ENCODE results near the gene LGALS7. TPM values are rescaled to one million over a fixed set of nuclear protein-coding genes. Genes with fewer than 3 reads are reported as not detected.
A peak's percentile ranks its signal among the peaks of the same experiment; 100 is the strongest.

The LGALS7 gene
- total and polyA plus RNA-seq, 2 of the 13 experiments (the other 11 are each of a cell fraction or from before 2014, with no cell fraction given) = 0.73 TPM; not detected in 1

GRCh38 chr19:38759590-38760003 is 13.7 kb downstream of the LGALS7 start (continued):
- TF ChIP-seq STAG1 (CRISPR knock-in tag; IDR thresholded peaks at IDR 0.05) = peak; percentile 17; the same call in 1 of the 2 replicates
- no peak for TF ChIP-seq TCF12 (IDR thresholded peaks at IDR 0.05)
- no peak; the same call in 1 of the 2 replicates for TF ChIP-seq TCF12 (CRISPR knock-in tag; IDR thresholded peaks at IDR 0.05)
- TF ChIP-seq TAF1 (CRISPR knock-in tag; IDR thresholded peaks at IDR 0.05) = peak; percentile 19; the same call in 1 of the 2 replicates
- no peak for TF ChIP-seq ZNF138 (CRISPR knock-in tag; IDR thresholded peaks at IDR 0.05; ENCODE audit: low read depth)
- peak; percentile 68; the same call in 1 of the 2 replicates for TF ChIP-seq TOPORS (CRISPR knock-in tag; IDR thresholded peaks at IDR 0.05)
- TF ChIP-seq, protein P1, sequence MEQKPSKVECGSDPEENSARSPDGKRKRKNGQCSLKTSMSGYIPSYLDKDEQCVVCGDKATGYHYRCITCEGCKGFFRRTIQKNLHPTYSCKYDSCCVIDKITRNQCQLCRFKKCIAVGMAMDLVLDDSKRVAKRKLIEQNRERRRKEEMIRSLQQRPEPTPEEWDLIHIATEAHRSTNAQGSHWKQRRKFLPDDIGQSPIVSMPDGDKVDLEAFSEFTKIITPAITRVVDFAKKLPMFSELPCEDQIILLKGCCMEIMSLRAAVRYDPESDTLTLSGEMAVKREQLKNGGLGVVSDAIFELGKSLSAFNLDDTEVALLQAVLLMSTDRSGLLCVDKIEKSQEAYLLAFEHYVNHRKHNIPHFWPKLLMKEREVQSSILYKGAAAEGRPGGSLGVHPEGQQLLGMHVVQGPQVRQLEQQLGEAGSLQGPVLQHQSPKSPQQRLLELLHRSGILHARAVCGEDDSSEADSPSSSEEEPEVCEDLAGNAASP (CRISPR knock-in tag; IDR thresholded peaks at IDR 0.05; ENCODE audit: borderline replicate concordance) = peak; percentile 93; the same call in 1 of the 2 replicates
- TF ChIP-seq ZNF12 (CRISPR knock-in tag; IDR thresholded peaks at IDR 0.05) = peak; percentile 76
- TF ChIP-seq MBNL3 (CRISPR knock-in tag; conservative IDR thresholded peaks at IDR 0.05) = no peak
- TF ChIP-seq TEAD3 (CRISPR knock-in tag; optimal IDR thresholded peaks at IDR 0.05; ENCODE audit: borderline replicate concordance) = peak; percentile 69
- no peak for TF ChIP-seq FOXA1 (IDR thresholded peaks at IDR 0.05)
- TF ChIP-seq FOXA1 (CRISPR knock-in tag; IDR thresholded peaks at IDR 0.05) = peak; percentile 65; the same call in 1 of the 2 replicates
- no peak for TF ChIP-seq ZNF234 (CRISPR knock-in tag; conservative IDR thresholded peaks at IDR 0.05)
- no peak for TF ChIP-seq LRRFIP1 (CRISPR knock-in tag; conservative IDR thresholded peaks at IDR 0.05)
- no peak for TF ChIP-seq U2AF1 (optimal IDR thresholded peaks at IDR 0.05; ENCODE audit: low read depth, low read length)
- peak; percentile 57; the same call in 1 of the 2 replicates for TF ChIP-seq ZMYM4 (CRISPR knock-in tag; IDR thresholded peaks at IDR 0.05)
- peak; percentile 53 for TF ChIP-seq ZNF3 (CRISPR knock-in tag; IDR thresholded peaks at IDR 0.05)
- TF ChIP-seq POGZ (CRISPR knock-in tag; IDR thresholded peaks at IDR 0.05) = peak; percentile 78
- TF ChIP-seq REXO4 (CRISPR knock-in tag; IDR thresholded peaks at IDR 0.05; ENCODE audit: borderline replicate concordance) = no peak
- TF ChIP-seq ZGPAT (CRISPR knock-in tag; IDR thresholded peaks at IDR 0.05) = peak; percentile 84
- TF ChIP-seq ZNF260 (CRISPR knock-in tag; IDR thresholded peaks at IDR 0.05; ENCODE audit: borderline replicate concordance, low read depth) = no peak
- peak; percentile 63 for TF ChIP-seq ATF1 (CRISPR knock-in tag; IDR thresholded peaks at IDR 0.05)

All from HepG2 (cell line).